ENCODE measurements around the gene CER1. TPM values are rescaled to one million over a fixed set of nuclear protein-coding genes. Genes with fewer than 3 reads are reported as not detected.

Gene CER1
- polyA plus RNA-seq, 3 donors: not detected

GRCh38 chr9:14760060-14760459, 37.5 kb upstream of the CER1 start:
- Histone ChIP-seq H3K9ac (ENCODE audit: insufficient read depth, low read length, poor library complexity, severe bottlenecking) (no peak overlapping the region), H3K4me1 (ENCODE audit: control insufficient read depth in 1 of 2, insufficient read depth in 2 of 2, low read length in 2 of 2) (no peaks in the 10 kb centered on the region), H3K27me3 (ENCODE audit: control insufficient read depth in 2 of 2, insufficient read depth in 2 of 2, low read length in 2 of 2) (no peaks in the 10 kb centered on the region), H4K20me1 (ENCODE audit: insufficient read depth, low read length) (no peaks in the 10 kb centered on the region), H2AFZ (ENCODE audit: insufficient read depth, low read depth, low read length, poor library complexity, severe bottlenecking) (no peak overlapping the region), H3K36me3 (replicated peaks in 1 of 2; ENCODE audit: control insufficient read depth in 1 of 2, insufficient read depth in 2 of 2, low read length in 2 of 2) (no peaks in the 10 kb centered on the region), H3K79me2 (ENCODE audit: insufficient read depth, low read length) (no peaks in the 10 kb centered on the region), H3K27ac (ENCODE audit: low read depth in 1 of 2, low read length in 2 of 2) (no peak overlapping the region), H3K4me2 (replicated peaks; ENCODE audit: extremely low read depth, low read length, poor library complexity, severe bottlenecking) (no peak overlapping the region), H3K4me3 (replicated peaks in 1 of 3; ENCODE audit: low read depth in 2 of 3, low read length in 3 of 3) (no peak overlapping the region), H3K9me3 (replicated peaks in 1 of 2; ENCODE audit: control insufficient read depth in 1 of 2, insufficient read depth in 1 of 2, low read length in 2 of 2) (no peaks in the 10 kb centered on the region)
- intact Hi-C loops (cut with micrococcal nuclease): no loop called here
- Mint-ChIP-seq H3K27me3 (ENCODE audit: low read depth in 3 of 3) (peaks cover 0 to 3% (median 0%) of the 10 kb centered on the region in 3 donors), H3K4me1 (no peaks in the 10 kb centered on the region), H3K36me3 (no peaks in the 10 kb centered on the region), H3K4me3 (no peak overlapping the region), H3K9me3 (peaks cover 0 to 5% (median 0%) of the 10 kb centered on the region in 7 donors), H3K27ac (no peak overlapping the region)
- DNase-seq: no peak
- TF ChIP-seq, protein P1, sequence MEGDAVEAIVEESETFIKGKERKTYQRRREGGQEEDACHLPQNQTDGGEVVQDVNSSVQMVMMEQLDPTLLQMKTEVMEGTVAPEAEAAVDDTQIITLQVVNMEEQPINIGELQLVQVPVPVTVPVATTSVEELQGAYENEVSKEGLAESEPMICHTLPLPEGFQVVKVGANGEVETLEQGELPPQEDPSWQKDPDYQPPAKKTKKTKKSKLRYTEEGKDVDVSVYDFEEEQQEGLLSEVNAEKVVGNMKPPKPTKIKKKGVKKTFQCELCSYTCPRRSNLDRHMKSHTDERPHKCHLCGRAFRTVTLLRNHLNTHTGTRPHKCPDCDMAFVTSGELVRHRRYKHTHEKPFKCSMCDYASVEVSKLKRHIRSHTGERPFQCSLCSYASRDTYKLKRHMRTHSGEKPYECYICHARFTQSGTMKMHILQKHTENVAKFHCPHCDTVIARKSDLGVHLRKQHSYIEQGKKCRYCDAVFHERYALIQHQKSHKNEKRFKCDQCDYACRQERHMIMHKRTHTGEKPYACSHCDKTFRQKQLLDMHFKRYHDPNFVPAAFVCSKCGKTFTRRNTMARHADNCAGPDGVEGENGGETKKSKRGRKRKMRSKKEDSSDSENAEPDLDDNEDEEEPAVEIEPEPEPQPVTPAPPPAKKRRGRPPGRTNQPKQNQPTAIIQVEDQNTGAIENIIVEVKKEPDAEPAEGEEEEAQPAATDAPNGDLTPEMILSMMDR (IDR thresholded peaks at IDR 0.05): no peak
- WGBS (ENCODE audit: insufficient coverage): no CpG with 5 or more reads among the region's 1 CpG

- Histone ChIP-seq H3K27me3 (ENCODE audit: control insufficient read depth in 2 of 2, insufficient read depth in 2 of 2, low read length in 2 of 2) (no peaks in the 10 kb centered on the region), H4K20me1 (ENCODE audit: insufficient read depth, low read length) (no peaks in the 10 kb centered on the region), H3K4me2 (replicated peaks; ENCODE audit: extremely low read depth, low read length, poor library complexity, severe bottlenecking) (no peak overlapping the region), H3K9ac (ENCODE audit: insufficient read depth, low read length, poor library complexity, severe bottlenecking) (no peak overlapping the region), H3K79me2 (ENCODE audit: insufficient read depth, low read length) (no peaks in the 10 kb centered on the region), H3K9me3 (replicated peaks in 1 of 2; ENCODE audit: control insufficient read depth in 1 of 2, insufficient read depth in 1 of 2, low read length in 2 of 2) (no peaks in the 10 kb centered on the region), H3K36me3 (replicated peaks in 1 of 2; ENCODE audit: control insufficient read depth in 1 of 2, insufficient read depth in 2 of 2, low read length in 2 of 2) (no peaks in the 10 kb centered on the region), H2AFZ (ENCODE audit: insufficient read depth, low read depth, low read length, poor library complexity, severe bottlenecking) (no peak overlapping the region), H3K27ac (ENCODE audit: low read depth in 1 of 2, low read length in 2 of 2) (no peak overlapping the region), H3K4me1 (ENCODE audit: control insufficient read depth in 1 of 2, insufficient read depth in 2 of 2, low read length in 2 of 2) (no peaks in the 10 kb centered on the region), H3K4me3 (replicated peaks in 1 of 3; ENCODE audit: low read depth in 2 of 3, low read length in 3 of 3) (no peak overlapping the region)
- Mint-ChIP-seq H3K27me3 (ENCODE audit: low read depth in 3 of 3) (no peaks in the 10 kb centered on the region), H3K36me3 (no peaks in the 10 kb centered on the region), H3K4me1 (no peaks in the 10 kb centered on the region), H3K27ac (no peak overlapping the region), H3K9me3 (peaks cover 0 to 5% (median 0%) of the 10 kb centered on the region in 7 donors), H3K4me3 (no peak overlapping the region)
- intact Hi-C loops (cut with micrococcal nuclease): no loop called here
- WGBS (ENCODE audit: insufficient coverage): no CpG with 5 or more reads among the region's 1 CpG
- DNase-seq: no peak
- TF ChIP-seq, protein P1 (IDR thresholded peaks at IDR 0.05): no peak
Measured at GRCh38 chr9:14756291-14756690, 33.8 kb upstream of the CER1 start.
